HG03439 (cell line): Measurements from ENCODE around the gene MSRB2.
"Not testable (repeated sequence)": the region's sequence is repeated elsewhere in the genome, so short reads cannot be mapped to it uniquely, and the experiment has no call there.

ENCODE experiments used
- ATAC-seq: cut with Tn5 transposase; IDR thresholded peaks from one replicate; pipeline ENCODE4 v1.9.1; 2021; ENCODE audit warnings: mild to moderate bottlenecking, moderate library complexity; ENCODE audit not compliant: unreplicated experiment

Gene MSRB2

GRCh38 chr10:23069019-23069815, 26.2 kb upstream of the MSRB2 start:
- ATAC-seq: no peak

DNA sequence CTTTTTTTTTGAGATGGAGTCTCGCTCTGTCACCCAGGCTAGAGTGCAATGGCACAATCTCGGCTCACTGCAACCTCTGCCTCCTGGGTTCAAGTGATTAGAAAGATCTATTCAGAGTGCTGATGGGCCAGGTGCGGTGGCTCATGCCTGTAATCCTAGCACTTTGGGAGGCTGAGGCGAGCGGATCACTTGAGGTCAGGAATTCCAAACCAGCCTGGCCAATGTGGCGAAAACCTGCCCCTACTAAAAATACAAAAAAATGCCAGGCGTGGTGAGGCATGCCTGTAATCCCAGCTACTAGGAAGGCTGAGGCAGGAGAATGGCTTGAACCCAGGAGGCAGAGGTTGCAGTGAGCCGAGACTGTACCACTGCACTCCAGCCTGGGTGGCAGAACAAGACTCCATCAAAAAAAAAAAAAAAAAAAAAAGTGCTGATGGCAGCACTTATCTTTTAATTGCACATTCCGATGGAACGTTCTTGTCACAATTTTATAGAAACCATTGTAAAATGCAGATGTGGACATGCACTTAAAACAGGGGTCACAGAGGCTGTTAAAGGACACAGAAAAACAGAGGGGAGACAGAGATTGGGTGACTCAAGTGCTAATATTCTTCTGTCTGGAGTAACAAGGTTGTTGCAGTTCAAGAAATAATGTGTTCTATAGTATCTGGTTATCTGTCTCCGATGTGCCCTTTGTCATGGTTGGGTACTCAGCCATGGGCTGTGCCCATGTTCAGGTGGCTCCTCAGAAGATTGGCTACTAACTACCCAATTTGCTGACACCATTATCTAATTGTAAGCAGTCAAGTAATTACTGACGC, 25.1 kb upstream of the MSRB2 start:
- not testable (repeated sequence) for ATAC-seq

GRCh38 chr10:23070913-23071218, 24.5 kb upstream of the MSRB2 start:
- no peak for ATAC-seq

DNA sequence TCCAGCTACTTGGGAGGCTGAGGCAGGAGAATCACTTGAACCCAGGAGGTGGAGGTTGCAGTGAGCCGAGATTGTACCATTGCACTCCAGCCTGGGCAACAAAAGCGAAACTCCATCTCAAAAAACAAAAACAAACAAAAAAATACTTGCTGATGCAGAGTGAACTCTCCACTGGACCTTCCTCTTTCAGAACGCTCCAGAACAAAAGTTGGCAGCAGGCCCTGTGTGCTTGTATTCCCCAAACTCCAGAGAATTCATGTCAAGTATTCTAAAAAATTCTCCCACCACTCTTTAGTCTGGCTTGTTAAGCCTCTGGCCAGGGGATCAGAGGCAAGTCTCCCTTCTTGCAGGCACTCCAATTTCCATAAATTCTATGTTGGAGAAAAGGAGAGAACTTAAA, 22.8 kb upstream of the MSRB2 start:
- not testable (repeated sequence) for ATAC-seq

GRCh38 chr10:23073527-23073926, 21.9 kb upstream of the MSRB2 start:
- no peak for ATAC-seq

- no peak for ATAC-seq
Observed at GRCh38 chr10:23075672-23076071, 19.7 kb upstream of the MSRB2 start.

DNA sequence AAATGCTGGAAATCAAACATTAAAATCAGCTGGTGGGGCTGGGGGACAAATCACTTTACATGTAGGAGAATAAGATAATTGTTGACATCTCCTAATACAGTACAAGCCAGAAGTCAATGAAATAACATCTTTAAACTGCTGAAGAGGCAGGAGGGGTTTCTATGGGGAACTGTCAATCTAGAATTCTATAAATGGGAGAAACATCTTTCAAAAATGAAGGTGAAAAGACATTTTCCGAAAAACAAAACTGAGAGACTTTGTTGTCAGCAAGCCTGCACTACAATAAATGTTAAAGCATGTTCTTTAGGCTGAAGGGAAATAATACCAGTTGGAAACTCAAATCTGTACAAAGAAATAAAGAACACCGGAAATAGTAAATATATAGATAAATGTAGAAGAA, 17.3 kb upstream of the MSRB2 start:
- no peak for ATAC-seq

- ATAC-seq: no peak
Observed at GRCh38 chr10:23079700-23080099, 15.7 kb upstream of the MSRB2 start.

- no peak for ATAC-seq
Observed at GRCh38 chr10:23080262-23080661, 15.1 kb upstream of the MSRB2 start.

DNA sequence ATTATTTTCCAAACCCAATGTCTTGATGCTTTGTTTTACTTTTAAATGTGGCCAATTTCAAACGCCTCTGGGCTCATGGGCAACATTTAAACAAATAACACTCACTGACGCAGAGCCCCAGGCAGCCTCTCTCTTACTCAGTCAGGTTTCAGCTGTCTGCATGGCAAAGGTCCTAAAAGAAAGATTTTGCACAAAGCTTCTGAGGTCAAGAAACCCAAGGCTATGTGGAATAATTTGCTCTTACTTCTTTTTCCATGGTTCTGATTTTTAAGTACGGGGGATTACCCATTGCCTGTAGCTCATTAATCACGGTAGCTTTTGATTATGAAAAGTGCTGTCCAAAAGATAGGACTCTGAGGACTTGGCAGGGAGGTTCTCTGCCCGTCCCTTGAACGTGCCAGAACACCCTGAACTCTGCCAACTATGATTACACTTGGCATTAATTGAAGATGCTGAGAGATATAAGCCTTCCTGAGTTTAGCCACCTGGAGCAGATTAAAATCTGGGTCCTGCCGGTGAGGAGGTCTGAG, 14.1 kb upstream of the MSRB2 start:
- no peak for ATAC-seq

DNA sequence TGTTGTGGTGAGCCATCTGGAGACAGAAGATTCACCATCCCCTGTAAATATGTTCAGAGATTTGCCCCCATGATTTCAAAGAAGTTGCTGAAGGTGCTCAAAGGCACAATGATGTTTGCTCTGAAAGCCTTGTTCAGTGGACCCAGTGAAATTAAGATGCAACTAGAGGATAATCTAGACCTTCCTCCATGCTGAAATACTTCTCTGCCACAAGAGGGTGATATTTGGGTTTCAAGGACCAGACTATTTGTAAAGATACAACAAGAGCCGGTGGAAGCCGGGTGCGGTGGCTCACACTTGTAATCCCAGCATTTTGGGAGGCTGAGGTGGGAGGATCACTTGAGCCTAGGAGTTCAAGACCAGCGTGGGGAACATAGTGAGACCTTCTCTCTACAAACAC, 13.5 kb upstream of the MSRB2 start:
- no peak for ATAC-seq

DNA sequence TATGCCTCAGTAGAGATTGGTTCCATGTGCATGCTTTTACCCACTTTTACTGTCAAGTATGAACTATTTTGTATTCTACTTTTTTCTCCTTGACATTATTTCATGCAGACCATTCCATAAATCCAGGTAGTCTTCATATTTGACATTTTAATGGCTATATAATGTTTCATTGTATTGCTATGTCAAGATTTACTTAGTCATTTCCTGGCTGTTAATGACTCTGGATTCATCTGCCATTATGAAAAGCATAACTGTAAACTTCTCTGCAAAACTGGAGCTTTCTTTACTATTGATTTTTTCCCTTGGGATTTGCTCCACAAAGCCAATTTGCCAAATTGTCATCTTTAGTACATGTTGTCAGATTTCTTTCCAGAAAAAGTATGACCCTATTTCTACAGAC, 6.8 kb upstream of the MSRB2 start:
- no peak for ATAC-seq

DNA sequence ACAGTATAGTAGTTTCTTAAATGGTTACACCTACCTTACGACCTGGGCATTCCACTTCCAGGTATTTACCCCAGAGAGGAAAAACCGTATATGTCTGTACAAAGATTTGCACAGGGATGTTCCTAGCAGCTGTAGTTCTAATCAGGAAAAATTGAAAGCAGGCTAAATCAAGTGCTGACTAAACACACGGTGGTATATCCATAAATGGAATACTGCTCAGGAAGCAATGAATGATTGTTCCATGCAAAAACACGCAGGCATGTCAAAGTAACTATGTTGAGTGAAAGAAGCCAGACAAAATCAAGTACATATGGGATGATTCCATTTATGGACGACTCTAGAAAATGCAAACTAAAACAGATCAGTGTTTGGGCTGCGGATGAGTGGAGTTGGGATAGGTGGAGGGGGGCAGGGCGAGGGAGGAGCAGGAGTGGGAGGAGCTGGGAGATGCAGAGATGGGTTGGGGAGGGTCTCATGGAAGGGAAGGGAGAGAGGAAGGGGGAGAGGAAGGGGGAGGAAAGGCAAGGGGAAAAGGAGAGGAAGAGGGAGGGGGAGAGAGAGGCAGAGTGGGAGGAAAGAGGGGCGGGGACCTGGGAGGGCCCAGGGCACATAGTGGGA, 484 bp upstream of the MSRB2 start:
- ATAC-seq: no peak

DNA sequence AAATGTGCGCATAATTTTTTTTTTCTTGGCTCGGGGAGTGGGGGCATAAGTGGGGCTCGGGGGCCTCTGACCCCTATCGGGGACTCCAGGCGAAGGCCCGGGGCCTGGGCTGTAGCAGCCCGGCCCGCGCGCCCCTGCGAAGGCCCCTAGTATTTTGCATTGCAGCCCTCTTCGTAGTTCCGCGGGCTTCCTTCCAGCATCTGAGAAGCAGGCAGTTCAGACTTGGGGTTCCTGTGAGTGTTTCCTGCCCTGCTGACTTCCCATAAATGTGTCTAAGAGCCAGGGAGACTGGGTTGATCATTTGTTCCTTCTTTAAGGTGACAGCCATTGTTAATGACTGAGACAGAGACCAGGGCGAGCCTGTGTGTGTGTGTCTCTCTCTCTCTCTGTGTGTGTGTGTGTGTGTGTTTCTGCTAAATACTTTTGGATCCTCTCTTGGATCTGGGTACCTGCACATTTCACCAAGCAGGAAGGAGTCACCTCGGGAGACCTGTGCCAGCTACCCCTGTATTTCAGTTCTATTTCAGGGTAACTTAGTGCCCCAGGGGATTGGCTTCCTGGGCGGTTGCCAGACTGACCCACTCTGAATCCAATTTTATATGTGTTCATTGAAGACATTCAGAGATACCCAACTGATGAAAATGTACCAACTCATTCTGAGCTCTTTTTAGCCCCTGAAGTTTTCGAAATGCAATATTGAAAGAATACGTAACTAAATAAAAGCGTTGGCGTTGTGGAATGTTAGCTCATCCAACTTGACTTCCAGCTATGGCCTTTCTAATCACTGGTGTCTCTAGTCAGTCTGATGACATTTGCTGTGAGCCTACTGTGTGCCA, 805 bp downstream of the MSRB2 start:
- peak; percentile 48 for ATAC-seq

- ATAC-seq: no peak
Observed at GRCh38 chr10:23096802-23097549, 1.6 kb downstream of the MSRB2 start.

- no peak for ATAC-seq
Observed at GRCh38 chr10:23099079-23099478, 3.7 kb downstream of the MSRB2 start.

DNA sequence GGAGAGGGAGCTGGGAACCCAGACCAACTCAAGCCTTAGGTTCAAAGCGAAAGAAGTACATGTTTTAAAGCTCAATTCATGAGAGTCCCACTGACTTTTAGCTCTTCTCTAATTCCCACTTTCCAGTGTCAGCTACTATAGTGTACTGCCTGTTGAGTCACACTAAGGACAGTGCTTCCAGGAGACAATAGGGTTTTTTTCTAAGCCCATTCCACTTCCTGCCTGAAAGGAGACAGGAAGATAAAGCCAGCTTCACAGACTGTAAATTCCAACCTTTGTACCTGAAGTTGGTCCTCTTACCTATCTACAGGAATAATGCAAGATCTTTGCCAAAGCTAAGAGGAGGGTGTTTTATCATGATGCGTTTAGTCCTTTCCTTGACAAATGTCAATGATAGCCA, 4.4 kb downstream of the MSRB2 start:
- no peak for ATAC-seq

DNA sequence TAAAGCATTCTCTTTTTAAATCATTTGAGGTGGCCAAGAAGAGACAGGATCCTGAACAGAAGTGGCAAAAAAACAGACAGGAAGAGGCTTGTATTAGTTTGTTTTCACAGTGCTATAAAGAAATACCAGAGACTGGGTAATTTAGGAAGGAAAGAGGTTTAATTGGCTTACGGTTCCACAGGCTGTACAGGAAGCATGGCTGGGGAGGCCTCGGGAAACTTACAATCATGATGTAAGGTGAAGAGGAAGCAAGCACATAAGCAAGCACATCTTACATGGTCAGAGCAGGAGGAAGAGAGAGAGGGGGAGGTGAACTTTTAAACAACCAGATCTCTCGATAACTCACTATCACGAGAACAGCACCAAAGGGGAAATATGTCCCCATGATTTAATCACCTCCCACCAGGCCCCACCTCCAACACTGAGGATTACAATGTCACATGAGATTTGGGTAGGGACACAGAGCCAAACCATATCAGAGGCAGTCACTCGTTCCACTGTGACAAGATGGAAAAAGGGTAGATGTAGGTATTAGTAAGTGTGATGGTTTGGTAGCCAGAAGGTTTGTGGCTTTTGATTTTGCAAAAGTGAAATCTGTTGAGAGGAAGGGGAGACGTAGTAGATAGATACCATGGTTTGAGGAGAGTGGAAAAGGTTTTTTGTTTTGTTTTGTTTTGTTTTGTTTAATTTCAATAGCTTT, 5.1 kb downstream of the MSRB2 start:
- no peak for ATAC-seq

DNA sequence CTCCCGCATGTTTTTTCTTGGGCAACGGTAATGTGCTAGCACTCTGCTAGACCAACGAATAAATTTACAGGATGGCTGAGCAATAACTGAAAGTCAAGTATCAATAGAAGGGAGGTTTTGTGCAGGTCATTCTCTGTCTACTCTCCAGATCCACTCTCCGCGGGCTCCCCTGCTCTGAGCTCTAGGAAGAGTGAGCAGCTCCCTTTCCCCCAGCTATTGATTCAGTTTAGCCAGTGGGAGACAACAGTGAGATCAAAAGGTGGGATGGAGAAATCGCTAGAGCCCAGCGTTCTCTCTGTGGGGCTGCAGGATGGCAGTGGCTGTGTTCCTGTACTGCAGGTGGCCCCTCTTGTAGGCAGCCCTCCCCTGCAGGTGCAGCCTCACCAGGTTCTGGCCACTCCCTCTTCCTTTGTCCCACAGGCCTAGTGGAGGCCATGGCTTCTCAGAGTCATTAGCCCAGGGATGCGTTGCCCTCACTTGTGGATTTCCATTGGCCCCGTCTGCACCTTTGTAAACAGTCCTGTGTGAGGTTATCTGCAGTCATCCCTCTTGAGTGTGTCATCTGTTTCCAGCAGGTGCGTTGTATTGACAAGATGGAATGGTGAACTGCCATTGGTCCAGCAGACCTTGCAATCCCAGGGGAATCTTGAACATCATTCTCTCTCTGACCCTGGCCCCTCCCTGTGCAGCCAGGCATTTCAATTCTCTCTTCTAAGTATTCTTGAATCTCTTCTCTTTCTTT, 11.1 kb downstream of the MSRB2 start:
- ATAC-seq: no peak
